GM20431 (cell line): Measurements from ENCODE around the gene SNTB2.
"Not testable (repeated sequence)": the region's sequence is repeated elsewhere in the genome, so short reads cannot be mapped to it uniquely, and the experiment has no call there.

Experiments used
- in situ Hi-C: fragments of 300-500 bp; cut with MseI, MboI; formaldehyde crosslinking; loops from one replicate; pipeline ENCODE4 v1.15.0; 2020; ENCODE audit warnings: low sequenced_read_pairs; ENCODE audit not compliant: unreplicated experiment

SNTB2 gene

GRCh38 chr16:69186642-69187445, at the start of gene SNTB2:
Gene SNTB2, plus strand, starts transcription at chr16:69187164. Its CDS starts 3 bp downstream, at chr16:69187167.
- in situ Hi-C loops: no loop called here

GRCh38 chr16:69138608-69139007, 48.4 kb upstream of the SNTB2 start:
- in situ Hi-C loops: no loop called here

GRCh38 chr16:69139464-69139863, 47.5 kb upstream of the SNTB2 start:
- in situ Hi-C loops: not testable (repeated sequence)

- in situ Hi-C loops: no loop called here
Measured at GRCh38 chr16:69141014-69141413, 46.0 kb upstream of the SNTB2 start.

GRCh38 chr16:69141936-69142335, 45.0 kb upstream of the SNTB2 start:
- in situ Hi-C loops: no loop called here

- in situ Hi-C loops: no loop called here
Measured at GRCh38 chr16:69143116-69143515, 43.8 kb upstream of the SNTB2 start.

GRCh38 chr16:69145658-69146057, 41.3 kb upstream of the SNTB2 start:
- in situ Hi-C loops: no loop called here

- in situ Hi-C loops: loop anchor here (10.0 kb wide), 1 partner anchor 135 kb away; no protein-coding TSS in a partner anchor
Measured at GRCh38 chr16:69149621-69150020, 37.3 kb upstream of the SNTB2 start.

GRCh38 chr16:69150146-69150865, 36.7 kb upstream of the SNTB2 start:
- in situ Hi-C loops: loop anchor here (10.0 kb wide), 1 partner anchor 134 kb away; no protein-coding TSS in a partner anchor

- in situ Hi-C loops: loop anchor here (10.0 kb wide), 1 partner anchor 128 kb away; no protein-coding TSS in a partner anchor
Measured at GRCh38 chr16:69157196-69157595, 29.8 kb upstream of the SNTB2 start.

GRCh38 chr16:69160192-69160591, 26.8 kb upstream of the SNTB2 start:
- in situ Hi-C loops: no loop called here

GRCh38 chr16:69165584-69165983, 21.4 kb upstream of the SNTB2 start:
- in situ Hi-C loops: no loop called here

- in situ Hi-C loops: no loop called here
Measured at GRCh38 chr16:69166221-69166833, 20.6 kb upstream of the SNTB2 start.

GRCh38 chr16:69166946-69167930, 19.7 kb upstream of the SNTB2 start:
- in situ Hi-C loops: no loop called here

GRCh38 chr16:69169051-69169450, 17.9 kb upstream of the SNTB2 start:
- in situ Hi-C loops: no loop called here

- in situ Hi-C loops: no loop called here
Measured at GRCh38 chr16:69169607-69170352, 17.2 kb upstream of the SNTB2 start.

GRCh38 chr16:69171325-69172084, 15.5 kb upstream of the SNTB2 start:
- in situ Hi-C loops: no loop called here
